ENCODE measurements around the gene IGFLR1.
"Not testable (repeated sequence)": the region's sequence is repeated elsewhere in the genome, so short reads cannot be mapped to it uniquely, and the experiment has no call there.

Gene IGFLR1

DNA sequence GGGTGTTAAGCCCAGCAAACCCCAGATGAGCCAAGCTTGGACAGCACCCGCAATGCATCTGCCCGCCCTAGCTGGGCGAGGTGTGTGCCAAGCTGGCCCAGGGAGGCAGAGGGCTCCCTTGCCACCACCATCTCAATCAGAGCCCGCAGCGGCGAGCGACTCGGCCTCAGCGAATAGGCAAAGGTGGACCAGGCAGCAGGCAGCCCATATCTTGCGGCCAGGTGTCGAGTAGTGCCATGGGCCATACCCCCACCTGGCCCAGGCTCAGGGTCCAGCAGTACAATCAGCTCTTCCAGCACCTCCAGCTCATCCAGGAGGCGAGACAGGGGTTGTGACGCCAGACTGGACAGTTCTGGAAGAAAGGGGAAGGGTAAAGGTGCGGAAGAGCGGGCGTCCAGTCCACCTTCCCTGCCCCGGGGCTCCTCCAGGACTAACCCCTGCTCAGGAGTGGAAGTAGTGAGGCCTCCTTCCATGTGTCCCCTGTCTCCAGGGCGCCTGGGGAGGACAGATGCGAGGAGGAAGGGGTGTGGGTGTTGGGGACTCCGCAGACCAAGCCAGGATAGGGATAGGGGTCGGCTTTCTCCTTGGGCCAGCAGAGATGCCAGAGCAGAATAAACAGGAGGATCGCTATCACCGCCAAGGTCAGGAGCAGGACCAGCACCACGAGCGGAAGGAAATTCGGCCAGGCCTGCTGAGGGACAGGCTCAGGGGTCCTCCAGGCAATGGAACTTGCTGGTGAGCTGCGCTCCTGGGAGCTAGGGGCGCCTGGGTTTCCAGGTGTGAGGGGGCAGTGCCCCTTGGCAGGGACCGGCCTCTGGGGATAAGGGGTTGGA lies 2.8 kb downstream of the IGFLR1 start:
- DNase-seq (ENCODE audit: low read depth in 3 of 3): no peak

DNA sequence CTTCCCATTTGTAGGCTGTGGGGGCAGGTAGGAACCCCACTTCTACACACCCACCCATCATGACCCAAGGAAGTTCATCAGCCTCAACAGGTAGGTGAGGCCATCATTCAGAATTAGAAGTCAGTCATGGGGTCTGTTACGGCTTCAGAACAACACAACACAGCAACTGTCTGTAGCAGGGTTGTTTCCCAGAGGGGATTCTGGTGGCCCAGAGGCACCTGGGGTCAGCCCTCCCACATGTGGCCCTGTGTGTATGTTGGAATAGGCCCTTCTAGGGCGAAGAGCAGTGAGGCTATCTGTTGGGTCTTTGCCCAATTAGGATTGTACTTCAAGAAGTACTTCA lies 3.4 kb downstream of the IGFLR1 start:
- no peak for DNase-seq (ENCODE audit: low read depth in 3 of 3)

DNA sequence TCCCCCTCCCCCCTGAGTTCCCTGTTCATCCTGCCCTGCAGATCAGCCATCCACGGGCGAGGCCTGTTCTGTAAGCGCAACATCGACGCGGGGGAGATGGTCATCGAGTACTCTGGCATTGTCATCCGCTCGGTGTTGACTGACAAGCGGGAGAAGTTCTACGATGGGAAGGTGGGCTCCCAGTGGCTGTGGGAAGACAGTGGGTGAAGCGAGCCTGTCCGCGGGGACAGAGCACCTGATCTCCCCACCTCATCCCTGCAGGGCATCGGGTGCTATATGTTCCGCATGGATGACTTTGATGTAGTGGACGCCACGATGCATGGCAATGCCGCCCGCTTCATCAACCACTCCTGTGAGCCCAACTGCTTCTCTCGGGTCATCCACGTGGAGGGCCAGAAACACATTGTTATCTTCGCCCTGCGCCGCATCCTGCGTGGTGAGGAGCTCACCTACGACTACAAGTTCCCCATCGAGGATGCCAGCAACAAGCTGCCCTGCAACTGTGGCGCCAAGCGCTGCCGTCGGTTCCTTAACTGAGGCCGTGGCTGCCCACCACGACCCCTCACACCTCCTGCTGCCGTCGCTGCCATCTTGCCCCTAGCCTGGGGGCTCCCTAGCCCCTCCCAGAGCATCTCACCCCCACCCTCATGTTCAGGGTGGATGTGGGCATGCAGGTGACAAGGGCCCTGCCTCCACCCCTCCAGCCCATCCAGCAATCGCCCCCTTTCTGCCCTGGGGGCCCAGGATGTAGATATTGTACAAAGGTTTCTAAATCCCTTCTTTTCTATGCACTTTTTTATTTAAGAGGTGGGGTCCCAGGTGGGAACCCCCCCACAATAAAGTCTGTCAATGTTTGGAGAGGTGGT lies 4.0 kb downstream of the IGFLR1 start:
- DNase-seq (ENCODE audit: low read depth in 3 of 3): no peak

DNA sequence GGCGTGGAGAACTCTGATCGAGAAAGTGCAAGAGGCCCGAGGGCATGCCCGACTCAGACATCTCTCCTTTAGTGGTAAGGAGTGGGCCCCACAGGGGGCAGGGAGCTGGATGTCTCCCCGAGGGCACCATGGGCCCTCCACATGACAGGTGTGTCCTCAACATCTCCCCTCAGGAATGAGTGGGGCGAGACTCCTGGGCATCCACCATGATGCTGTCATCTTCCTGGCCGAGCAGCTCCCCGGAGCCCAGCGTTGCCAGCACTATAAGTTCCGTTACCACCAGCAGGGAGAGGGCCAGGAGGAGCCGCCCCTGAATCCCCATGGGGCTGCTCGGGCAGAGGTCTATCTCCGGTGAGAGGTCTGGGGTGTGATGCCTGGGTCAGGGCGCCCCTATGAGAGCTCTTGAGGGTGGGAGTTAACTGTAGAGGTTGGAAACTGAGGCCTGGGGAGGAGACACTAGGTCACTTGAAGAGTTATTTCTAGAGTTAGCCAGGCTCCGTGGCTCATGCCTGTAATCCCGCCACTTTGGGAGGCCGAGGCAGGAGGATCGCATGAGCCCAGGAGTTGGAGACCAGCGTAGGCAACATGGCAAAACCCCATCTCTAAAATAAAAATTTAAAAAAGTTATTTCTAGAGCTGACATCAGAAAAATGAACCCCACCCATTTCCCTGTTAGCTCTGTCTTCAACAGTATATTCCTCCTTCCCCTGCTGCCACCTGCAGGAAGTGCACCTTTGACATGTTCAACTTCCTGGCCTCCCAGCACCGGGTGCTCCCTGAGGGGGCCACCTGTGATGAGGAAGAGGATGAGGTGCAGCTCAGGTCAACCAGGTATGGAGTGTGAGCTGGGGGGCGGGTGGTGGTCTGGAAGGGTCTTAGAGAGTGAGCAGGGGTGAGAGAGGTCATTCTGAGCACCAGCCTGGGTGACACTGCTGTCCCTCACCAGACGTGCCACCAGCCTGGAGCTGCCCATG lies 5.1 kb downstream of the IGFLR1 start:
- DNase-seq (ENCODE audit: low read depth in 3 of 3): no peak

DNA sequence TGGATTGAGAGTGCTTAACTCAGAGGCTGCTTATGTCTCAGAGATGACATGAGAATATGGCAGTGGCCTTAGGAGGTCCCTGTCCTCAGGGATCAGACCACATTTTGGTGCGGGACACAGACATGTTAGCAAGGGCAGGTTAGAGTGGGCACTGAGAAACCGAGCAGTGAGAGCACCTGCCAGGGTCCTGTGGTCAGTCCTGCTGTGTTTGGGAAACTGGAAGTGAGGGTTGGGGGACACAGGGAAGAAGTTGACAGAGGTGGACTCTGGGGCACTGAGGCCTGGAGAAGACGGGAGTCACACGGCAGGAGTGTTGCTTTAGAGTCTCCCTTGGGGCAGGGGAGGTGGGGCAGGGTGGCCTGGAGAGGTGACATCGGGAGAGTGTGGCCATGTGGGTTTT lies 7.4 kb downstream of the IGFLR1 start:
- DNase-seq (ENCODE audit: low read depth in 3 of 3): no peak

DNA sequence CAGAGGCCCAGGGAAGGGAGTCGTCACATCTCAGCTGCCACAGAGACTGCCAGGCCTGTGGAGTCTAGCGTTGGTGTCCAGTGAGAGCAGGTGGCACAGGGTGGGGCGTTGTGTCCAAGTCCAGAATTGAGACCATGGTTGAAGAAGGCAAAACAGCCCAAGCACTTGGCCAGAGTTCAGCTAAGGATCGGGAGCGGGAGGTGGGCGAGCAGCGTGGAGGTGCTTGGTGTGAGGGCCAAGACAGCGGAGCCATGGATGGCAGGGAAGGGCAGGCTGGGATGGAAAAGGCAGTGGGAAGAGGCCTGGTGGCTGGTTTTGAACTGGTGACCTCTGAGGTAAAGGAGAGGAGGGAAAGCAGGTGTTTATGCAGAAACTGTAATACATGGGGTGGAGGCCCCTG lies 8.0 kb downstream of the IGFLR1 start:
- DNase-seq (ENCODE audit: low read depth in 3 of 3): no peak

DNA sequence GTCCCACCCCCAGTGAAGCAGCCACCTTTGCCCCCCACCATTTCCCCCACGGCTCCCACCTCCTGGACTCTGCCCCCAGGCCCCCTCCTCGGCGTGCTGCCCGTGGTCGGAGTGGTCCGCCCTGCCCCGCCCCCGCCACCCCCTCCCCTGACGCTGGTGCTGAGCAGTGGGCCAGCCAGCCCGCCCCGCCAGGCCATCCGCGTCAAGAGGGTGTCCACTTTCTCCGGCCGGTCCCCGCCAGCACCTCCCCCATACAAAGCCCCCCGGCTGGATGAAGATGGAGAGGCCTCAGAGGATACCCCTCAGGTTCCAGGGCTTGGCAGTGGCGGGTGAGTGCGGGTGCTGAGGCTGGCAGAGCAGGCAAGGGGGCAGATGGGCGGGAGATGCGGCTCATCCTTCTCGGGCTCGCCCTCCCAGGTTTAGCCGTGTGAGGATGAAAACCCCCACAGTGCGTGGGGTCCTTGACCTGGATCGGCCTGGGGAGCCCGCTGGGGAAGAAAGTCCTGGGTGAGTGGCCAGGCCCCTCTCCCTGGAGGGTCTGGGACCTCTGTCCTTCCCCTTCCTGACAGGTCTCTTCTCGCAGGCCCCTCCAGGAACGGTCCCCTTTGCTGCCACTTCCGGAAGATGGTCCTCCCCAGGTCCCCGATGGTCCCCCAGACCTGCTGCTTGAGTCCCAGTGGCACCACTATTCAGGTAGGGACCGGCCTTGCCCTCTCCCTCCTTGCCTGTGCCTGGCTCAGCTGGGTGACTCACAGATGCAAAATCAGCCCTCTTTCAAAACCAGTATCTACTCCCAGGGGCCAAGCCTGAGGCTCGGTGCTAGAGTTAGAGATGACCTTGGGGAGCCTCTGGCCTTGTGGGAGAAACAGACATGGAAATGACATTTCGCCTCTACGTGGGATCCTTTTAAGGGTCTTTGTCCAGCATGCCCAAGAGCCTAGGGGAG lies 8.8 kb downstream of the IGFLR1 start:
- no peak for DNase-seq (ENCODE audit: low read depth in 3 of 3)

DNA sequence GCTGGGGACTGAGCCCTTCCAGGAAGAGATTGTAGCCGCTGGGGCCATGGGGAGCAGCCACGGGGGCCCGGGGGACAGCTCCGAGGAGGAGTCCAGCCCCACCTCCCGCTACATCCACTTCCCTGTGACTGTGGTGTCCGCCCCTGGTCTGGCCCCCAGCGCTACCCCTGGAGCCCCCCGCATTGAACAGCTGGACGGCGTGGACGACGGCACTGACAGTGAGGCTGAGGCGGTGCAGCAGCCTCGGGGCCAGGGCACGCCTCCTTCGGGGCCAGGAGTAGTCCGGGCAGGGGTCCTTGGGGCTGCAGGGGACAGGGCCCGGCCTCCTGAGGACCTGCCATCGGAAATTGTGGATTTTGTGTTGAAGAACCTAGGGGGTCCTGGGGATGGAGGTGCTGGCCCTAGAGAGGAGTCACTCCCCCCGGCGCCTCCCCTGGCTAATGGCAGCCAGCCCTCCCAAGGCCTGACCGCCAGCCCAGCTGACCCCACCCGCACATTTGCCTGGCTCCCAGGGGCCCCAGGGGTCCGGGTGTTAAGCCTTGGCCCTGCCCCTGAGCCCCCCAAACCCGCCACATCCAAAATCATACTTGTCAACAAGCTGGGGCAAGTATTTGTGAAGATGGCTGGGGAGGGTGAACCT lies 9.6 kb downstream of the IGFLR1 start:
- DNase-seq (ENCODE audit: low read depth in 3 of 3): no peak

DNA sequence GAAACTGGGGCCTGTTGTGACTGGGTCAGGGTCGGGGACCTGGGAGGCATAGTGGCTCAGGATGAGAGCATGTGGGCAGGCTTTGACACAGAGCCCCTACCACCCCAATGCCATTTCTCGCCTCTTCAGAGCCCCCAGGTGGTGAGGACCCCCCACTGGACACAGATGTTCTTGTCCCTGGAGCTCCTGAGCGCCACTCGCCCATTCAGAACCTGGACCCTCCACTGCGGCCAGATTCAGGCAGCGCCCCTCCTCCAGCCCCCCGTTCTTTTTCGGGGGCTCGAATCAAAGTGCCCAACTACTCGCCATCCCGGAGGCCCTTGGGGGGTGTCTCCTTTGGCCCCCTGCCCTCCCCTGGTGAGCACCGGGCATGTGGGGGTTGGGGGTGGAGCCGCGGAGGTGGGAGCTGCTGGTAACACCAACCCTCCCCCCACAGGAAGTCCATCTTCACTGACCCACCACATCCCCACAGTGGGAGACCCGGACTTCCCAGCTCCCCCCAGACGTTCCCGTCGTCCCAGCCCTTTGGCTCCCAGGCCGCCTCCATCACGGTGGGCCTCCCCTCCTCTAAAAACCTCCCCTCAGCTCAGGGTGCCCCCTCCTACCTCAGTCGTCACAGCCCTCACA lies 10.4 kb downstream of the IGFLR1 start:
- no peak for DNase-seq (ENCODE audit: low read depth in 3 of 3)

DNA sequence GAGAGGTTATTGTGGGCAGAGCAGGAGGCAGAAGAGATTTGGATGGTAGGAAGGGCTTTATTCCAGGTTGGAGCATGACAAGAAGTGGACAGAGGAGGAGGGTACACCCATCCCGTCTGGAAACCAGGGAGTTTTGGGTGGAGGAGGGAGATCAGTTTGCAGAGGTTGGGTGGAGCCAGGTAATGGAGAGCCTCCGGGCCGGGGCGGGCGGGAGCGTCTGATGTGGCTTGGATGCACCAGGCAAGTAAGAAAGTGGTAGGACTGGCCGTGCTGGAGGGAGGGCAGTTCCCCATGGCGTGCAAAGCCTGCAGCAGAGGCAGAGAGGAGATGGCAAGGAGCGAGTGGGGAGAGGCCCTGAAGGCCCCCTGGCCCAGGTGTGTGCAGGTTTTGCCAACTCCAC lies 10.9 kb downstream of the IGFLR1 start:
- no peak for DNase-seq (ENCODE audit: low read depth in 3 of 3)

DNA sequence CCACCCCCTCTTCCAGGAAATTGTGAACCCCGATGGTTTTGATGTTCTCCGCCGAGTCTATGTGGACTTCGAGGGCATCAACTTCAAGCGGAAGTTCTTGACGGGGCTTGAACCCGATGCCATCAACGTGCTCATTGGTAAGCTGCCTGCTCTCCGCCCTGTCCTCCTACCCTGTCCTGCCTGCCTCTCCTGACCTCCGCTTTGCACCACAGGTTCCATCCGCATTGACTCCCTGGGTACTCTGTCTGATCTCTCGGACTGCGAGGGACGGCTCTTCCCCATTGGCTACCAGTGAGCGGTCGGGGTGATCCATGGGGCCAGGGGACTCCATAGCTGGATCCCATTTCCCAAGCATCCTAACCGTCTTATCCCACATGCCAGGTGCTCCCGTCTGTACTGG lies 11.9 kb downstream of the IGFLR1 start:
- no peak for DNase-seq (ENCODE audit: low read depth in 3 of 3)

DNA sequence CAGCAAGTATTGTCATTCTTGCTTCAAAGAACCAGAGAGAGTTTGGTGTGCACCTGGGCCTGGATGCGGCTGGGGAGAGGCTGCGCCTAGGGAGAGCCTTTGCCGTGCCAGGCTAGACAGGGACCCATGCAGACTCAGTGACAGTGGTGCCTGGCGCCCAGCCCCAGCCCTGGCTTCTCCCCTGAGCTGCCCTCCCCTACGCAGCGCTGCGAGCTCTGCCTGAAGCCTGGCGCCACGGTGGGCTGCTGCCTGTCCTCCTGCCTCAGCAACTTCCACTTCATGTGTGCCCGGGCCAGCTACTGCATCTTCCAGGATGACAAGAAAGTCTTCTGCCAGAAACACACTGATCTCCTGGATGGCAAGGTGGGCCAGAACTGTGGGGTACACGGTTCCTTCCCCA lies 12.5 kb downstream of the IGFLR1 start:
- DNase-seq (ENCODE audit: low read depth in 3 of 3): no peak

DNA sequence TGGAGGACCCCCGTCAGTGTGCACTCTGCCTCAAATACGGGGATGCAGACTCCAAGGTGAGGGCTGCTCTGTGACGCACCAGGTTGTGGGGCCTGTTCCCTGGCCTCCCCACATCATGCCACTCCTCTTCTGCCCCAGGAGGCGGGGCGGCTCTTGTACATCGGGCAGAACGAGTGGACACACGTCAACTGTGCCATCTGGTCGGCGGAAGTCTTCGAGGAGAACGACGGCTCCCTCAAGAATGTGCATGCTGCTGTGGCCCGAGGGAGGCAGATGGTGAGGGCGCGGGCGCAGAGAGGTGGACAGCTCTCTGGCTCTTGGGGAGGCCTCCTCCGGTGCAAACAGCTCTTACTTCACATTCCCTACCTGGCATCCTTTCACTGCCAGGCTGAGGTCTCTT lies 13.2 kb downstream of the IGFLR1 start:
- no peak for DNase-seq (ENCODE audit: low read depth in 3 of 3)

DNA sequence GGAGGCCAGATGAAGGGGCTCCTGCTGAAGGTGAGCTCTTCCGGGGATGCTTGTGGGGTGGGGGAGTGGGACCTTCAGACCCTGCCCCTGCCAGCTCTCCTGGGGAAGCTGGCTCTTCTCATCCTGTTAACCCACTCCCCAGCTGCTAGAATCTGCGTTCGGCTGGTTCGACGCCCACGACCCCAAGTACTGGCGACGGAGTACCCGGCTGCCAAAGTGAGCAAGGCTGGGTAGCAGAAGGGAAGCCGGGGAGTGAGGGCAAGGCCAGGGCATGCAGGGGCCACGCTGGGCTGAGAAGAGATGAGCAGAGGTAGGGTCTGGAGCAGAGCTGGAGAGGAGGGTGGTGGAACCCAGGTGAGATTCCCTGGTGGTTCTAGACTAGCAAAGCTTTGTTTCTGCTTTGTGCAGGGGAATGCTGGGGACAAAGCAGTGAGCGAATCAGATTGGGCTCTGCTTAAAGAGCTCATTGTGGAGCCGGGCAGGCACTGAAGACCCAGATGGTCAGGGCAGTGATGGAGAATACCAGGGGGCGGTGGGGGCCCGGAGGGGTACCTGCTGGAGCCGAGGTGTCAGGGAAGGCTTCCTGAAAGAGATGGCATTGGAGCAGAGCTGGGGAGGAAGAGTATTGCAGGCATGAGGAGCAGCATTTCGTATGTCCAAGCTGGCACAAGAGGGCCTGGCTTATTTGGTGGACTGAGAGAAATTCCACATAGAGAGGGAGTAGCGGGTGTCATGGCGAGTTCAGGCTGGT lies 14.1 kb downstream of the IGFLR1 start:
- no peak for DNase-seq (ENCODE audit: low read depth in 3 of 3)

DNA sequence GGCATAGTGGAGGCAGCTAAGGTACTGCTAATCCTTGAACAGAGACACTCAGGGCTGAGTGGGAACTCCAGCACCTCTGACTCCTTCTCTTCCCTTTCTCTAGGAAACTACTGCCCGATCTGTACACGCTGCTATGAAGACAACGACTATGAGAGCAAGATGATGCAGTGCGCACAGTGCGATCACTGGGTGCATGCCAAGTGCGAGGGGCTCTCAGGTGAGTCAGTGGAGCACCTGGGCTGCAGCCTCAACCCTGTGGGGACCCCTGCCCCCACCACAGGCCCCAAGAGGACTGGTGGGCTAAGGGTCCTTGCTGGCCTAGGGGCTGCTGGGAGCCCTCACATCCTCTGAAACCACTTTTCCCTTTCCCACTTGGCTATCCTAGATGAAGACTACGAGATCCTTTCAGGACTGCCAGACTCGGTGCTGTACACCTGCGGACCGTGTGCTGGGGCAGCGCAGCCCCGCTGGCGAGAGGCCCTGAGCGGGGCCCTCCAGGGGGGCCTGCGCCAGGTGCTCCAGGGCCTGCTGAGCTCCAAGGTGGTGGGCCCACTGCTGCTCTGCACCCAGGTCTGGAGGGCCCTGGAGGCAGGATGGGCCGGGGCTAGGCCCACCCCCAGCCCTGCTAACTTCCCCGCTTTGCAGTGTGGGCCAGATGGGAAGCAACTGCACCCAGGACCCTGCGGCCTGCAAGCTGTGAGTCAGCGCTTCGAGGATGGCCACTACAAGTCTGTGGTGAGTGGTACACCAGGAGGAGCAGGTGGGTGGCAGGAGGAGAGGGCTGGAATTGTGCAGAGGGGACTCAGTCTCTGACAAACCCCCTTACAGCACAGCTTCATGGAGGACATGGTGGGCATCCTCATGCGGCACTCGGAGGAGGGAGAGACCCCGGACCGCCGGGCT lies 14.9 kb downstream of the IGFLR1 start:
- DNase-seq (ENCODE audit: low read depth in 3 of 3): no peak

DNA sequence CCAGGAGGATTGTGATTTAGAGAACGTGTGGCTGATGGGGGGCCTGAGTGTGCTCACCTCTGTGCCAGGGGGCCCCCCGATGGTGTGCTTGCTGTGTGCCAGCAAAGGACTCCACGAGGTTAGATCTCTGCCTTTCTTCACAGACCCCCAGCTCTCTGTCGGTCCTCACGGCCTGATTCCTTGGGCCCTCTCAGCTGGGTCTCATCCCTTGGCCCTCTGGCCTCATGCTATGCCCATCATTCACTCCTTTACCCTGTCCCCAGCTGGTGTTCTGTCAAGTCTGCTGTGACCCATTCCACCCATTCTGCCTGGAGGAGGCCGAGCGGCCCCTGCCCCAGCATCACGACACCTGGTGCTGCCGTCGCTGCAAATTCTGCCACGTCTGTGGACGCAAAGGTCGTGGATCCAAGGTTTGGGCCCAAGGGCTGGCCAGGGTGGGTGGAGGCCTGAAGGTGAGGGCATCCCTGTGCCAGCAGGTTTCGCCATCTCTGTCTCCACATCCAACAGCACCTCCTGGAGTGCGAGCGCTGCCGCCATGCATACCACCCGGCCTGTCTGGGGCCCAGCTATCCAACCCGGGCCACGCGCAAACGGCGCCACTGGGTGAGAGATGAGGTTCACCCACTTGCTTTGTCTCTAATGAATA lies 16.9 kb downstream of the IGFLR1 start:
- DNase-seq (ENCODE audit: low read depth in 3 of 3): no peak

DNA sequence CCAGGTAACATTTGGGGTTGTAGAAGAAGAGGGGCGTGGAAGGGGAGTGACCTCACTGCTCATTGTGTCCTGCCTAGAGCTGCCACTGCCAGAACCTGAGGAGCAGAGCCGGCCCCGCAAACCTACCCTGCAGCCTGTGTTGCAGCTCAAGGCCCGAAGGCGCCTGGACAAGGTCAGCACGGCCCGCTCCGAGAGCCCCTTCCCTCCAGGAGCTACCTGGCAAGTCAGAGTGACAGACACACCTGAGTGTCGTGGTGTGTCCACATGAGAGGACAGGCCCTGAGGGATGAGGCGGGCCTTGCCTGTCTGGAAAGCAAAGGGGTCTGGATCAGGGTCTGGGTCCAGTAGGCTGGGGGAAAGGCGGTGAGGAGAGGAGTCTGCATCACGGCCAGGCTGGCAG lies 17.7 kb downstream of the IGFLR1 start:
- DNase-seq (ENCODE audit: low read depth in 3 of 3): no peak

DNA sequence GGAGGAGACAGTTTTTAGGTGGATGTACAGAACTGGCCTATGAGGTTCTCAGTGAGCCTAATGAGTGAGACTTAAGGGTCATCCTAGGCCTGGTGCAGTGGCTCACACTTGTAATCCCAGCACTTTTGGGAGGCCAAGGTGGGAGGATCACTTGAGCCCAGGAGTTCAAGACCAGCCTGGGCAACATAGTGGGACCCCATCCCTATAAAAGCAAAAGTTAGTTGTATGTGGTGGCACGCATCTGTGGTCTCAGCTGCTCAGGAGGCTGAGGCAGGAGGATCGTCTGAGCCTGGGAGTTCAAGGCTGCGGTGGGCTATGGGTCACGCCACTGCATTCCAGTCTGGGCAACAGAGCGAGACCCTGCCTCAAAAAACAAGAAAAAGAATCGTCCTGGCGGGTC lies 18.1 kb downstream of the IGFLR1 start:
- not testable (repeated sequence) for DNase-seq (ENCODE audit: low read depth in 3 of 3)

Measured in stimulated activated CD4-positive, alpha-beta T cell treated with anti-CD3 and anti-CD28 coated beads, TNF-alpha, amount 100 ng/mL, for 48 hours (primary cell).